NCI-H2029 treated with DMSO at 0.1 percent for 48 hours (cell line): ENCODE measurements around the gene NEO1.

Experiments
- DNase-seq: peaks from one replicate; lab custom pipeline; 2025; lab: John Stamatoyannopoulos, UW

Gene NEO1

DNA sequence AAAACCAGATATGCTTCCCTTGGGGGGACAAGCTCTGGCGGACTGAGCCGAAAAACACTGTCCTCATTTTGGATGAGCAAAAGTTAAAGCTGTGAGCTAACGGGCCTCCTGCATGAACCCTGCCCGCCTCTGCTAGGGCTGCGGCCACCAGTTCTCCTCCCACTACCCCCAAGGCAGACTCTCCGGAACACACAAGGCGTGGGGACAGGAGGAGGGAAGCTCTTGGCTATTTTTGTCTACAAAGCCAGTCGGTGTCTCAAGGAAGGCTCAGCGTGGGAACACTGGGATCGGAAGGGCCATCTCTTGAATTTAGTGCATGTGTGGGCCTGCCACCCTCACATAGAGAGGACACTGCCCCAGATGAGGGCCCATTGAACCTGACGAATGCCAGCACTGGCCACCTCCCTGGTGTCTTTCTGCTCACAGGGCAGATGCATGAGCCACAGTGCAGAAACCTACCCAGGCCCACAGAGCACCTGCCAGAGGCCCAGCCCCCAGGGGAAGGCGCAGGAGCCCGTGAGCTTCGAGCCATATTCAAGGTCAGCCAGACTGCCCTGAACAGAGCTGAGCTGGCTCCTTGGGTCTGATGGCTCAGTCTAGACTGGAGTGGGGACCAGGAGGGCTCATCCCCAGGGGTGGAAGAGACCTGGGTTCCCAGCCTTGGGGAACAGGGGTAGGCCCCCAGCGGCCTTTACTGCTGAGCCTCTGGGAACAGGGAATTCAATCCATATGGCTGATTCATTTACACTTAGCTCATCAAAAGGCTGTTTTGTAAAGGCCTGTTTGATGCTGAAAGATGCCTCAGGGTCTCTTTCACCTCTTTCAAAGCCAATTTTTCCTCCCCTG is 278.2 kb downstream of the NEO1 start:
- no peak for DNase-seq

DNA sequence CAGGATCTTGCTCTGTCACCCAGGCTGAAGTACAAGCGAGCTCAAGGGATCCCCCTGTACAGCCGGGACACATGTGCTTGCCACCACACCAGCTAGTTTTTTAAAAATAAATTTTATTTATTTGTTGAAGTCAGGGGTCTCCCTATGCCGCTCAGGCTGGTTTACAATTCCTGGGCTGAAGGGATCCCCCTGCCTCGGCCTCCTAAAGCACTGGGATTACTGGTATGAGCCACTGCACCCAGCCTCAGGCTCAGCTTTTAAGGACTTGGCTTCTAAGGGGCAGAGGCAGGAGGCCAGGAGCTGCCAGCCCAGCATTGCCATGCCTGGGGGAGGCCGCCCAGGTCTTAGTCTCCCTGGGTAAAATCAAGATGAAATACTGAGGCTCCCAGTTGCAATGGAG is 279.2 kb downstream of the NEO1 start:
- DNase-seq = no peak

DNA sequence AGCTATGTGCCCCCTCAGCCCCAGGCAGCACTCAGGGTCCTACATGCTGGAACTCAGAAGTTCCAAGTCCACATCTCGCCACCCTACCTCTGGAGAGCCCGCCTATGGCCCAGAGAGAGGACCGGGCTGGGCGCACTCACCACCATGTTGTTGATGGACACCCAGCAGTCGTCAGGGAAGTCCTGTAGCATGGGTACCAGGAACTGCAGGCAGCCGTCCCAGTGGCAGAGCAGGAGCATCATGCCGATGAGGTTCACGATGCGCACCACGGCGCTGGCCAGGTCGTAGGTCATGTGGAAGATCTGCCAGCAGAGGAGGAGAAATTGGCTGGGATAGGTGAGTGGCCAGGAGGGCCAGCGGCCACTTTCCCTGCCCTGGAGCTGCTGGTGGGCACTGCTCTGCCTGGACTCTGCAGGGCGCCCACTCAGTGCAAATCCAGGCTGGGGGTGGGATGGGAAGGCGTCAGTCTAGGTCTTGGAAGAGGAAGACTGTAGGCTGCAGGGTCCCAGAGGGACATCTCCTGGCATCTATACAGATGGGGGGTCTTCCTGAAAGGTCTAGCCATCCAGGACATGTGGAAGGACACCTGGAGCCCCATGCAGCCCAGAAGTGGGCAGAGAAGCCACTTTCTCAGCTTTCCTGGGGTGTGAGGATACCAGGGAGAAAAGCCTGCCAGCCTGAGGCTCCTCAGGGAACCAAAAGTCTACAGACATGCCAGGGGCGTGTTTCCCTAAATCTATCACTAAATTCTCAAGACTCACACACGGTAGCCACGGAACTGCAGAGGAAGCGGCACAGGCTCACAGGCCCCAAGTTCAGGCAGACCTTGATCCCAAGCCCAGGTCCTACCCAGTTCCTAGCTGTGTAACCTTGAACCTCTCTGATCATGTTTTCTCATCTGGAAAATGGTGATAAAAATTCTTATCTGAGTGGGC is 280.0 kb downstream of the NEO1 start:
- no peak for DNase-seq

DNA sequence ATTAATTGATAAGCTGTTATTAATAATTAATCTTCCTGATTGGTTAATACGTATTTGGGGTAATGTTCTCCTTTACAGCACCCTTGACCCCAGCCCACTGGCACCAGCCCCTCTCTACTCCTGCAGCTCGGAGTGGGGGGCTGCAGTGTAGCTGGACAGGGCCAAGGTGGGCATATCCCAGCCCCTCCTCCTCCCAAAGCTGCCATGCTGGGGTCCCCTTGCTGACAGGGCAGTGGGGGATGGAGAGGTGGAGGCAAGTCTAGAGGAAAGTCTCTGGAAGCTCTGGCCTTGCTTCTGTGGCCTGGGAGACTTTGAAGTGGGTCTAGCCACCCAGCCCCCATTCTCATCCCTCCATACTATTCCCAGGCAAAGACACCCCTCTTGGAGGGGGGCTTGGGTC is 280.7 kb downstream of the NEO1 start:
- no peak for DNase-seq

DNA sequence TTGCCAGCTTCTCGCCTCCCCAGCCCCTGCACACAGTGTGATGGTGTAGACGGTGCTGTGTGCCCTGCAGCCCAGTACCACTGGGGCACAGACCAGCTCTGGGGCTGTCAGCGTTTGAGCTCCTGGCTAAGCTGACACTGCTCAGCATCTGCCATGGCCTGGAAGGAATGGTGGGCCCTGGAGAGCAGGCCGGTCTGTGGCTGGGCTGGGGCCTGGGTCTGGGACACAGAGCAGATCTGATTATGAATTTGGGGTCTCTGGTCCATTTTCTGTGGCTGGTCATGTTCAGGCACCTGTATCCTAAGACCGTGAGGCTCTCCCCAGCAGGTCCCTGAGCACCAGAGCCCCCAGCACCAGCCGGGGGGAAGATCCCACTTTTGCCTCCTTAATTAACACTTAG is 281.8 kb downstream of the NEO1 start:
- no peak for DNase-seq

DNA sequence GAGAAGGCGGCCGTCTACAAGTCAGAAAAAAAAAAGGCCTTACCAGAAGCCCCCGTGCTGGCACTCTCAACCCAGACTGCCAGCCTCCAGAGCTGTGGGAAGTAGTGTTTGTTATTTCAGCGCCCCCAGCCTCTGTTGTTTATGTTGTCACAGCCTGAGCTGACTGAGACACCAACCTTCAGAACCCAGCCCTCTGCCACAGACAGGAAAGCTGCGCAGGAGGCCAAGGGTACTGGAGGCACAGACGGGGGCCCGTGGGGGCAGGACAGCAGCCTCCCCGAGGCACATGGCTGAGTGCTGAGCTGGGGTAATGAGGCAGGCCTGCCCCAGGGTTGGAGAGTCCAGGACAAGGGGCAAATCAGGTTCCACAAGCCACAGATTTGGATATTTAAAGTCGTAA is 282.8 kb downstream of the NEO1 start:
- DNase-seq = no peak

DNA sequence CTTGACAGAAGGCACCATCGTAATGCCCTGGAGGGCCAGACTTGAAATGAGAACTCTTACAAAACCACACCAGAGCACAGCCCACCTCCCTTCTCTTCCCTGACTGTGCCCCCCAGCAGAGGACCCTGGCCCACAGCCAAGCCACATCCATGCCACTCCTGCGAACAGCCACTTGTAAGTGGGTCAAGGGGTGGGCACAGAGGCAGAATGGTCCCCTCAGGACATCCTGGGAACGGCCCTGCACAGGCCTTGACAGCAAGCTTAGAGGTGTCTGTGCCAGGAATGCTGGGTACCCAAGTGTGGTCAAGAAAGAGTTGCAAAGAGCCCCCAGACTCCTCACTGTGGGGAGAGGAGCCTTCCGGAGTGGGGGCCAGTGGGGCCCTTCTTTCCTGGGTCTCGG is 283.2 kb downstream of the NEO1 start:
- no peak for DNase-seq

DNA sequence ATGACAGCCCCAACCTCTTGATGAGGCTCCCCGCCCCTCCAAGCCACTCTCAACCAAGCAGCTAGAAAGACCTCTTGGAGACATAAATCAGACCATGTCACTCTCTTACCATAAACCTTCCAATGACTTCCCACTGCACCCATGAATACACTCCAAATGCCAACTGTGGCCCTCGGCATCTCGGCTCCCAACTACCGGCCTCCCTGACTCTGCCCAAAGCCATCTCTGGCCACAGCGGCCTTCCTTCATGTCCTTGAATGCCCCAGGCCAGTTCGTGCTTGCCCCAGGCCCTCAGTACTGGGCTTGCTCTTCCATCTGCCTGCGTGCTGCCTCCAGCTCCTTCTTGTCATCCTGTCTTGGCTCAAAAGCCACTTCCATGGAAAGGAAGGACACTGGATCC is 284.5 kb downstream of the NEO1 start:
- no peak for DNase-seq

DNA sequence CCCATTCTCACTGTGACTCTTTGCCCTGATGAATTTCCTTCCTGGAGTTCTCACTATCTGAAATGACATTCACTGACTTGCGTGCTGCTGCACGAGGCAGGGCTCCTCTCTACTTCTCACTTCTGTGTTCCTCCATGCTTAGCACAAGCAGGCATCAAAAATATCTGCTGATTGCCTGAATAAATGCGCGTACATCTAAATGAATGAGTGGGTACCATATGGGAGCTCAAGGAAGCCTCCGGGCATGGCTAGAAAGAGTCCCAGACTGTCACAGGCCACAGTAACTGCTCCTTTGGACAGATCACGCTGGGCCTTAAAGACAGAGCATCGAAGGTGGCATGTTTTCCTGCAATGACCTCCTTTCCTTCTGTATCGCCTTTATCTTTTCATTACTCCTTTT is 284.9 kb downstream of the NEO1 start:
- DNase-seq = no peak

DNA sequence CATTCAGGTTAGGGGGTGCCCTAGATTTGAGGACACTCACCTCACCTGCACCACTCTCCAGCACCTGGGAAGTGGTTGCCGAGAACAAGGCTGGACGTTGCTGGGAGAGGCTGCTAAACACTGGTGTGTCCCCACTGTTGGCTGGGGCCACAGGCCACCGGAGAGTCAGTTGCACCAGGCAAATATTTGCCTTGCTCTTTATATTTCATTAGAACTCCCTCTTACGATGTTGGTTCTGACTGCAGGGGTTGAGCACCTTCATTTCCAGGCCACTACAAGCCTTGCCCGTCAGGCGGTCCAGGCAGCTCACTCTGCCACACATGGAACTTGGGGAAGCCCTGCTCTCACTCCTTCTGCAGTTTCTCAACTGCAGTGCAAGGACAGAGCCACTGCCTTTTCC is 285.8 kb downstream of the NEO1 start:
- peak; percentile 19 for DNase-seq

DNA sequence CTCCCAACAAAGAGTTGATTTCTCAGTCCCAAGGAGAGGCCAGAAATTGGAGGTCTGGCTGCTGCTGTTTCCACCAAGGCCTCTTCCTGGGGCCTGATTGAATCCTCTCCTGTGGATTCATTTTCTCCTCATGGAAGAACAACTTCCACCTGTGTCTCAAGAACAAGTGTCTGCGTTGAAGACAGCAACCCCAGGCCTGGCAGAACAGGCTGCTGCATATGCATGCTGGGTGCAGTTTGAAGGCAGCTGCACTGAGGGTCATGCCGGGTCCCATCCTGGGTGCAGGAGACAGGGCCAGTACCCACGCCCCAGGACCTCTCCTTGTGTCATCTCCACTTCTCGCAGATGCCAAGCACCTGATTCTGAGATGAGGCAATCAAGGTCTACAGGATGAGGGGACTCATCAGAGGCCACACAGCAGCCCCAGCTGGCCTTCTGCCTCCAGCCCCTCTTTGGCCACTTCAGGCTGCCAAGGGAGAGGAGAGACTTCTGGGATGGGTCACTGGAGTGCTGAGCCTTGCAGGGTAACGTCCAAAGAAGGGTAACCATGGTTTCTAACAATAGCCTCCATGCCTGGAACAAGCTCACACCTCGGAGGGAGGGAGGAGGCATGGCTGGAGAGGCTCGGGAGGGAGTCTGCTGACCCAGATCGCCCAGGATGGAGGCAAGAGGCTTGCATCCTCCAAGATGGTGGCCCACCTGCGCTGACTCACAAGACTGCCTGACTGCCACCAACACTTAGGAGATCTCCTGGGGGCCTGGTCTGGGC is 286.5 kb downstream of the NEO1 start:
- DNase-seq = no peak

DNA sequence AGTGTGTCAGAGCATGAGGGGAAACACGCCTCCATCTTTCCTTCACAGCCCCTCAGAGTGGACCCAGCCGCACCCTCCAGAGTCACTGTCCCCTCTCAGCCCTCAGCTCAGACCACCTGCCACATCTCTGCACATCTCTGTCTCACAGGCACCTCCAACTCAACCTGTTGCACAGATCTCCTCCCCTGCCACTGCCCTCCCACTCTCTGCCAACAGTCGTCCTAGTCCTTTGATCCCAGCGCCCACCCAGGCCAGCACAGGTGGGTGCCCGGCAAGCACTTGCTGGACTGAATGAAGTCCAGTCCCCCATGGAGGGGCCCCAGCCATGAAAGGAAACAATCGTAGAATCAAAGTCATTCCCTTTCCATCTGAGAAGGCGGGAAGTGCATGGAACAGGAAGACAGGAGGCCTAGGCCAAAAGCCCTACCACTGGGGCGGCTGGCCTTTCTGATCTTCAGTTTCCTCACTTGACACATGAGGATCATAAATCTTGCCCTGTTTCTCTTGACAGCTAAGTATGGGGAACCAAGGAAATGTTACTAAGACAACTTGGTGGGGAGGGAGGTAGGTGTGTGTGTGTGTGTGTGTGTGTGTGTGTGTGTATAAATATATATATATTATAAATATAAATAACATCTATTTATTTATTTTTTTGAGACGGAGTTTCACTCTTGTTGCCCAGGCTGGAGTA is 288.4 kb downstream of the NEO1 start:
- no peak for DNase-seq

DNA sequence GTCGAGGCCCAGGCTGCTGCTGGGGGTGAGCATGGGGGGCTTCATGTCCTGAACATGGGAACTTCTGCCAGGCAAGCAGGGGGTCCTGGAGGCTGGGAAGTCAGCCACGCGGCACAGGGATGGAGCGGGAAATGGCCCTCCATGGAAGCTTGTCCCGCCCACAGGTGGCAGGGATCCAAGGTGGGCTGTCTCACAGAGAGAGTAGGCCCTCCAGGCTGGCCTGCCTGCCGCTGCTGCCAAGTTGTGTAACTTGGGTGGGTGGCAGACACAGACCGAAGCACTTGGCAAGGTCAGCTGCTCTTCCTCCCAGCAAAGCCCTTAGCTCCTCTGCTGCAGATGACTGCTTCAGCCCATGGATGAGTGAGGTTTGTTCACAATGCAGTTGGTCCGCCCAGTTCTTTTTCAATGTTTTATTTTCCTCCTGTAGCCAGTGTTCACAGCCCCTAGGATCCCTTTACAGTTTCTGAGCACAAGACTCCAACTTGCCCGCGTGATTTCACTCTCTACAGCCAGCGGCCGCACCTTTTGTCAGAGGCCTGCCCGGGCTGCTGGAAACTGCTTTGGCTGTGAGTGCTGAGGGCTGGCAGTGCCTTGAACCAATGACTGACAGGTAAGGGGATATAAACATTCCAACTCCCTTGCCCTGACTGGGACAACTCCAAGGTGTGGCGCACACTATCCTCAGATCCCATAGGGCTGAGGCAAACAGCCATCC is 289.8 kb downstream of the NEO1 start:
- DNase-seq = no peak

DNA sequence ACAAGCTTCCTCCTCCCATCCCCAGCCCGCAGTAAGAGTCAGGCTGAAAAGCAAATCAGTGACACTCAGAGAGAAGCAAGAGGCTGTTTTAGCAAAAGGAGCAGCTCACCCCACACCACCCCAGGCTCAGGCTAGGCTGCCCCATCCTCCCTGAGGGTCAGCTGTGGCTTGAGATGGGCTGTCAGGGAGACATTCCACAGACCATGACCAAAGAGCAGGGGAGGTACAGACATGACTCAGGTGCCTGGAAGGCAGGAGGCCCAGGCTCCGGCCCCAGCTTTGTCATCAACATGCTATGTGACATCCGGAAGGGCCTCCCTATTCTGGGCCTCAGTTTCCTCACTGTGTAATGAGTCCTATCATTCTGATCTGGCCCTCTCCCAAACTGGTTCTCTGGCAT is 291.8 kb downstream of the NEO1 start:
- no peak for DNase-seq

DNA sequence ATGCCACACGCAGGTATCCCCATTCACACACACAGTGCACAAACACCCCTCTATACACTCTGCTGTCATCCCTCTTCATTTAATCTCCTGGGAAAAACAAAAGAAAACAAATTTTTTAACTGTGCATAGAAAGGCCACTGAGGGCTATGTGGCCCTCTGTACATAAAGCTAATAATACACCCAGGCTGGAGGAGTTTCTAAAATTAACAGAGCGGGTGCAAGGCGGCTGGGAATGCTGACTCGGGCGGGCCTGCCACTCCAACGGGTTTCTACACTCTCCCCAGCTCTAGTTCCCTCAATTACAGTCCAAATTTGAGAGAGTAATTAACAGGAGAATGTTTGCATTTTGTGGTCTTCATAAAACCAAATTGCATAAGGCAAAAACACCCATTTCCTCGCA is 293.4 kb downstream of the NEO1 start:
- DNase-seq = no peak

DNA sequence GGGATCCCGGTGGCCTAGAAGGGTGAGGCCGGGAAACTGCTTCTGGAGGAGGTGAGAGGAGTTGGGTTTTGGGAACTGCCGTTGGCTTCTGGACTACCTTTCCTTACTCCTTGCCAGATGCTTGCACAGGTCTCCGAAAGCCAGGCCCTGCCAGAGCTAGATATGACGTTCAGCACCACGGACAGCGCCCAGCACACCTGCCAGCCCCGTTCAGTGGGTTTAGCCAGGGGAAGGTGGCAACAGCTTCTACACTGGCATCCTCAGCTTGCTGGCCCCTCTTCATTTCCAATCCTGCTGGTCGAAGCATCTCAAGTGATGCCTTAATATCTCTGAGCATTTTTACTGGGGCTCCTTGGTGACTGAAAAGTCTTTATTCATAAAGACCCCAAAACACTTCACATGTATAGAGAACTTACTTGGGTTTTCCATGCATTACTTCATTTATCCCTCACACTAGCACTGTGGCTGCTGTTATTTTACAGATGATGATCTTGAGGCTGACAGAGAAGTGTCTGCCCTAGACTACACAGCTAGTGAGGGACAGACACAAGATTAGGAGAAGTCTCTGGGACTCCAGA is 294.6 kb downstream of the NEO1 start:
- no peak for DNase-seq

DNA sequence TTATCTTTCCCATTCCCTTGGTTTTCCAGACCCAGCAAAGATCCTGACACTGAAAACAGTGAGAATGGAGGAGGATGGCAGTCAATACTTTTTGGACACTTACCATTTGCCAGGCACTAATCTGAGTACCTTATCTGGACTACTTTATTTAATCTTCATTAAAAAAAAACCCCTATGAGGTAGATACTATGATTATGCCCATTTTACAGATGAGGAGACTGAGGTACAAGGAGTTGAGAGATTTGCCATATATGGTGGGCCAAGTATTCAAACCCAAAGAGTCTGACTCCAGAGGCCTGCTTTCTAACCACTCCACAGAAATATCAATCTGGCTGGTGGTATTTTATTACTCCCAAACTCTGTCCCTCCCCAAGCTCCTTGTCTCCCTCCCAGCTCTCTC is 296.9 kb downstream of the NEO1 start:
- no peak for DNase-seq

DNA sequence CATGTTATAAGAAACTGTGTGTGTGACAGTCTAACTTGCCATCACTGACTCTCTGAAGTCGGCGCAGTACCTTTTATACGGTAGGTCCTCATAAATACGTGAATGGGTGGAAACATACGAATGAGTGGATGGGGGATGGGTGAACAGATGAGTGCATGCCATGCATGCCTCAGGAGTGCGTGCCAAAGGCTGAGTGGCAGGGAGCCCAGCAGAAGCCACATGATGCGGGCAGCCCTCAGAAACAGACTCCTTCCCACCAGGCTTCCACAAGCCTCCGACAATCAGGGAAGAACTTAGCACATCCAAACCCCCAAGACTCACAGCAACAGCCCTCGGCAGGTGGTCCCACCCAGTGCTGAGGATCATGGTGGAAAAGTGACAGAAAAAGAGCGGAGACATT is 299.8 kb downstream of the NEO1 start:
- DNase-seq = no peak

DNA sequence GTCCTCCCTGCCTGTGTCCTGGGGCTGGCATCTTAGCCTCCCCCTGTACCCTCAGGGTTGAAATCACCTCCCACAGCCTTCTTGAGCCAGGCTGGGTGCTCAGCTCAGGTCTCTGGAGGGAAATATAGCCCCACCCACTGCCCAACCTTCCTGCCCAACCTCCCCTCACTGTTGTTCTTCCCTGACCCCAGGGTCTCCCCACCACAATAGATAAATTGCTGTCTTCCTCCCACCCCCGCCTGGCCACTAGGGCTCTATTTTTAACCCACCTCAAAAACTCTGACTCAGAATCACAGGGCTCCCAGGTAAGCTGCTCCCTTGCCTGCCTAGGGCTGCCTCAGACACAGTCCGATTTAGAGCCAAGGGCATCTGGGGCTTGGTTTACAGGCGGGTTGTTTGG is 301.5 kb downstream of the NEO1 start:
- no peak for DNase-seq

DNA sequence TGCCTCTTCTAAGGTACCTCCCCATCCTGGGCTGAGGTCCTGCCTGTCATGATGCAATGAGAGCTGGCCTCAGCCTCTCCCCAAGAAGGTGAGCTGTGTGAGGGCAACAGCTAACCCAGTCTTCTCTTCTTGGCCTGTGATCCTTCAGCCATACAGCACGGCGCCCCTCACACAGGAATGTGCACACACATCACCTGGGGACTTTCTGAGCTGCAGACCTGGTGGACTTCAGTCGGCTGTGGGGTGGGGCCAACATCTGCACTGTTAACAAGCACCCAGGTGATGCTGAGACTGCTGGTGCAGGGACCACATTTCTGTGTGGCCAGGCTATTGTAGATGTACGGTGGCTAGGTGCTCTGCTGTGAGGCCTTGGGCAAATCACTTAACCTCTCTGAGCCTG is 302.0 kb downstream of the NEO1 start:
- no peak for DNase-seq
